HepG2 (cell line): ENCODE measurements around the gene NEU4. TPM values are rescaled to one million over a fixed set of nuclear protein-coding genes. Genes with fewer than 3 reads are reported as not detected.

Experiments
- ATAC-seq: fragments of 200-7000 bp; cut with Tn5 transposase; 3 replicates; pipeline ENCODE4 v1.9.1; 2020; ENCODE audit warnings: mild to moderate bottlenecking, moderate library complexity
- BruUV-seq: library from RNA; stranded (reverse); fragments of 400-500 nt; replicated peaks from 2 replicates; lab custom pipeline; 2021; lab: Mats Ljungman, UMichigan
- CTCF ChIA-PET: fragments of 300-600 bp; formaldehyde crosslinking; extraction: SDS; loops from one replicate; lab custom pipeline; 2021; ENCODE audit warnings: low total read pairs, inconsistent platforms, low intra/inter-chr PET ratio; lab: Yijun Ruan, JAX
- POLR2A ChIA-PET: fragments of 350-600 bp; sonication (Branson Sonifier 250); formaldehyde crosslinking; loops from one replicate; lab custom pipeline; 2020; ENCODE audit warnings: antibody characterized with exemption, inconsistent platforms; lab: Yijun Ruan, JAX
- DNase-seq: peaks from one replicate; pipeline ENCODE4 v3.0.0-alpha.2; 2015; ENCODE audit warnings: low spot score
- FAIRE-seq: peaks from 3 replicates; lab custom pipeline; 2011; peaks lifted over from hg19 to GRCh38; lab: Jason Lieb, UNC
- H2AFZ ChIP-seq: one replicate; pipeline ENCODE4 v1.6.1; 2011; ENCODE audit warnings: low read length, inconsistent platforms
- H3K27ac ChIP-seq: fragments of 300-600 bp; 3 replicates; pipeline ENCODE4 v1.8.0; 2011; ENCODE audit warnings: mixed run types, mild to moderate bottlenecking, mixed read lengths, low read length, inconsistent platforms; ENCODE audit not compliant: insufficient read depth; ENCODE audit errors: extremely low read length
- H3K27me3 ChIP-seq, 2 experiments: fragments of 200-600 bp in 1 of 2; 2 replicates in 1 of 2; 3 replicates in 1 of 2; pipeline versions ENCODE4 v1.6.0 to v1.8.0; 2011; ENCODE audit warnings: low read length in 2 of 2, mild to moderate bottlenecking in 2 of 2, moderate library complexity in 2 of 2, inconsistent platforms in 1 of 2; ENCODE audit not compliant: insufficient read depth in 2 of 2, control insufficient read depth in 1 of 2
- H3K36me3 ChIP-seq, 2 experiments: fragments of 200-600 bp in 1 of 2; replicated peaks in 1 of 2; 2 replicates in 1 of 2; 3 replicates in 1 of 2; pipeline versions ENCODE4 v1.5.1 to v1.8.0; 2011; ENCODE audit warnings: low read length in 2 of 2, inconsistent platforms in 1 of 2; ENCODE audit not compliant: insufficient read depth in 2 of 2, control insufficient read depth in 1 of 2
- H3K4me1 ChIP-seq: 2 replicates; pipeline ENCODE4 v1.5.1; 2012; ENCODE audit warnings: low read length, inconsistent platforms; ENCODE audit not compliant: insufficient read depth
- H3K4me2 ChIP-seq: 2 replicates; pipeline ENCODE4 v1.6.0; 2011; ENCODE audit warnings: low read depth, low read length, inconsistent platforms
- H3K4me3 ChIP-seq, 3 experiments: fragments of 200-600 bp in 1 of 3; sonication (generic), shearing (Covaris generic) in 1 of 3; replicated peaks in 1 of 3; 2 replicates each; pipeline ENCODE4 v1.5.1; 2011 to 2016; ENCODE audit warnings: low read length in 3 of 3, inconsistent platforms in 2 of 3, low read depth in 2 of 3, mild to moderate bottlenecking in 2 of 3, control low read depth in 1 of 3, mixed read lengths in 1 of 3; ENCODE audit not compliant: insufficient read depth in 1 of 3
- H3K79me2 ChIP-seq: one replicate; pipeline ENCODE4 v1.6.1; 2011; ENCODE audit warnings: low read length, inconsistent platforms; ENCODE audit not compliant: insufficient read depth
- H3K9ac ChIP-seq: 2 replicates; pipeline ENCODE4 v1.6.0; 2011; ENCODE audit warnings: mild to moderate bottlenecking, low read depth, low read length, inconsistent platforms; ENCODE audit not compliant: insufficient read depth
- H3K9me3 ChIP-seq: 2 replicates; pipeline ENCODE4 v1.5.1; 2012; ENCODE audit warnings: mild to moderate bottlenecking, low read length
- H4K20me1 ChIP-seq: 2 replicates; pipeline ENCODE4 v1.6.0; 2011; ENCODE audit warnings: inconsistent platforms, mild to moderate bottlenecking, low read length, moderate library complexity; ENCODE audit not compliant: insufficient read depth
- CHD2 ChIP-seq: IDR thresholded peaks from 2 replicates; pipeline ENCODE4 v1.6.1; 2011; ENCODE audit warnings: low read depth, low read length, improper control_type of control experiment
- HDAC2 ChIP-seq: sonication (generic); formaldehyde crosslinking; IDR thresholded peaks from 2 replicates; pipeline ENCODE4 v1.4.0; 2020; ENCODE audit warnings: missing genetic modification reagents
- HIVEP1 ChIP-seq: sonication (generic); formaldehyde crosslinking; IDR thresholded peaks from 2 replicates; pipeline ENCODE4 v1.4.0; 2020; ENCODE audit warnings: mild to moderate bottlenecking, missing genetic modification reagents
- IKZF5 ChIP-seq: IDR thresholded peaks from 2 replicates; pipeline ENCODE4 v1.6.1; 2018; ENCODE audit warnings: missing genetic modification reagents, mild to moderate bottlenecking, missing compliant biosample characterization
- NFAT5 ChIP-seq: sonication (generic); formaldehyde crosslinking; IDR thresholded peaks from 2 replicates; pipeline ENCODE4 v1.4.0; 2020; ENCODE audit warnings: missing genetic modification reagents
- POGZ ChIP-seq: sonication (generic); formaldehyde crosslinking; IDR thresholded peaks from 2 replicates; pipeline ENCODE4 v1.4.0; 2020; ENCODE audit warnings: mild to moderate bottlenecking, missing genetic modification reagents
- SALL1 ChIP-seq: sonication (generic); formaldehyde crosslinking; IDR thresholded peaks from 2 replicates; pipeline ENCODE4 v1.8.0; 2022; ENCODE audit warnings: mild to moderate bottlenecking, missing genetic modification reagents
- SRSF9 ChIP-seq: fragments of 200-400 bp; formaldehyde crosslinking; IDR thresholded peaks from 2 replicates; pipeline ENCODE4 v1.6.1; 2018; ENCODE audit warnings: borderline replicate concordance, mild to moderate bottlenecking, low read depth, low read length; ENCODE audit not compliant: insufficient read depth, poor library complexity, severe bottlenecking
- XBP1 ChIP-seq: sonication (generic); formaldehyde crosslinking; IDR thresholded peaks from 2 replicates; pipeline ENCODE4 v1.5.0; 2020; ENCODE audit warnings: missing genetic modification reagents
- ZNF572 ChIP-seq: sonication (generic); formaldehyde crosslinking; IDR thresholded peaks from 2 replicates; pipeline ENCODE4 v1.5.1; 2020; ENCODE audit warnings: mild to moderate bottlenecking, missing genetic modification reagents
- ZNF7 ChIP-seq: IDR thresholded peaks from 2 replicates; pipeline ENCODE4 v1.6.1; 2016; ENCODE audit warnings: missing biosample characterization, missing genetic modification reagents
- ZNF775 ChIP-seq: sonication (generic); formaldehyde crosslinking; IDR thresholded peaks from 2 replicates; pipeline ENCODE4 v1.4.0; 2020; ENCODE audit warnings: missing genetic modification reagents, mild to moderate bottlenecking, moderate library complexity, borderline replicate concordance
- WGBS: methylation state at CpG from one replicate; pipeline ENCODE4 v1.1.6; 2017; ENCODE audit warnings: low lambda C conversion rate; 5-methylcytosine and 5-hydroxymethylcytosine counted together
- in situ Hi-C: cut with HindIII; loops from 2 replicates; pipeline ENCODE4 v1.10.0; 2017; ENCODE audit warnings: low pct_unique_long_range_greater_than_20kb; ENCODE audit not compliant: extremely low pct_ligation_motif_present
- intact Hi-C: fragments of 100-400 bp; cut with micrococcal nuclease; formaldehyde crosslinking; loops from one replicate; pipeline ENCODE4 v1.10.0; 2022; ENCODE audit not compliant: unreplicated experiment
- polyA plus RNA-seq, 8 experiments: library from polyadenylated mRNA; depleted of rRNA in 3 of 8; stranded (reverse) in 7 of 8; unstranded in 1 of 8; fragments of >200 nt; fragmentation: Illumina TruSeq in 4 of 8; extraction: Trizol in 4 of 8; gene quantifications; 2 replicates each; pipeline versions ENCODE4 v1.2.1 to v1.2.3, GENCODE V29; 2011 to 2016; ENCODE audit warnings: low read depth in 4 of 8, missing spikeins in 1 of 8, mixed read lengths in 1 of 8; ENCODE audit not compliant: insufficient read depth in 1 of 8
- total RNA-seq, 5 experiments: library from RNA; depleted of rRNA; stranded (reverse); fragments of >200 nt; fragmentation: Illumina TruSeq; extraction: Trizol; gene quantifications; 2 replicates each; pipeline ENCODE4 v1.2.3, GENCODE V29; 2016; ENCODE audit warnings: low read depth in 1 of 5

NEU4 gene
- total and polyA plus RNA-seq, 2 of the 13 experiments (the other 11 are each of a cell fraction or from before 2014, with no cell fraction given) = 53.5 to 107 TPM

GRCh38 chr2:241762321-241762932 lies 46.6 kb upstream of the NEU4 start:
- in situ Hi-C loops (no loop called here), intact Hi-C loops (no loop called here)
- Histone ChIP-seq H3K4me1 (0 out of 2 replicates have a peak, but pooled peaks cover 6% of the 10 kb centered on the region), H3K9ac (no peak overlapping the region), H3K27me3 (no peaks in the 10 kb centered on the region), H4K20me1 (no peaks in the 10 kb centered on the region), H3K4me3 (no peak overlapping the region), H3K9me3 (no peaks in the 10 kb centered on the region), H3K4me2 (no peak overlapping the region), H3K27ac (no peak overlapping the region), H2AFZ (no peak overlapping the region), H3K36me3 (no peaks in the 10 kb centered on the region; a peak in 1 of 5 replicates), H3K79me2 (no peaks in the 10 kb centered on the region)
- CTCF ChIA-PET = no interaction called here
- ATAC-seq (no peak), FAIRE-seq (no peak), DNase-seq (no peak)
- POLR2A ChIA-PET = interaction anchor here (5.2 kb wide), 1 partner anchor 10 kb away, joined by 37 read pairs; no protein-coding TSS in a partner anchor
- 87% methylated on average over 18 of the region's 18 CpGs for WGBS
- TF ChIP-seq HDAC2 (CRISPR knock-in tag) = no peak
- TF ChIP-seq HIVEP1 = no peak
- BruUV-seq = no TSS peak

GRCh38 chr2:241762933-241763369 lies 46.0 kb upstream of the NEU4 start:
- Histone ChIP-seq H3K9ac (no peak overlapping the region), H3K9me3 (no peaks in the 10 kb centered on the region), H3K27ac (no peak overlapping the region), H4K20me1 (no peaks in the 10 kb centered on the region), H3K36me3 (no peaks in the 10 kb centered on the region; a peak in 1 of 5 replicates), H3K4me3 (no peak overlapping the region), H2AFZ (no peak overlapping the region), H3K27me3 (no peaks in the 10 kb centered on the region), H3K4me1 (0 out of 2 replicates have a peak, but pooled peaks cover 6% of the 10 kb centered on the region), H3K4me2 (no peak overlapping the region), H3K79me2 (no peaks in the 10 kb centered on the region)
- in situ Hi-C loops = no loop called here
- CTCF ChIA-PET = no interaction called here
- intact Hi-C loops = no loop called here
- no TSS peak for BruUV-seq
- FAIRE-seq (no peak), ATAC-seq (no peak), DNase-seq (no peak)
- POLR2A ChIA-PET = interaction anchor here (5.2 kb wide), 1 partner anchor 10 kb away, joined by 37 read pairs; no protein-coding TSS in a partner anchor
- WGBS = 93% methylated on average over 13 of the region's 13 CpGs
- TF ChIP-seq POGZ = no peak
- no peak for TF ChIP-seq ZNF7 (CRISPR knock-in tag)
- no peak for TF ChIP-seq IKZF5 (CRISPR knock-in tag)
- TF ChIP-seq ZNF775 (CRISPR knock-in tag) = no peak
- no peak for TF ChIP-seq SRSF9
- TF ChIP-seq ZNF572 (CRISPR knock-in tag) = no peak
- no peak for TF ChIP-seq CHD2
- no peak for TF ChIP-seq XBP1 (CRISPR knock-in tag)
- TF ChIP-seq NFAT5 (CRISPR knock-in tag) = no peak
- TF ChIP-seq SALL1 (CRISPR knock-in tag) = no peak
